NCI-H2081 treated with DMSO at 0.1 percent for 48 hours (cell line): Measurements from ENCODE around the gene EIF4B.
"Not testable (repeated sequence)": the region's sequence is repeated elsewhere in the genome, so short reads cannot be mapped to it uniquely, and the experiment has no call there.

Source experiments
- DNase-seq: peaks from one replicate; lab custom pipeline; 2025; lab: John Stamatoyannopoulos, UW

EIF4B gene

DNA sequence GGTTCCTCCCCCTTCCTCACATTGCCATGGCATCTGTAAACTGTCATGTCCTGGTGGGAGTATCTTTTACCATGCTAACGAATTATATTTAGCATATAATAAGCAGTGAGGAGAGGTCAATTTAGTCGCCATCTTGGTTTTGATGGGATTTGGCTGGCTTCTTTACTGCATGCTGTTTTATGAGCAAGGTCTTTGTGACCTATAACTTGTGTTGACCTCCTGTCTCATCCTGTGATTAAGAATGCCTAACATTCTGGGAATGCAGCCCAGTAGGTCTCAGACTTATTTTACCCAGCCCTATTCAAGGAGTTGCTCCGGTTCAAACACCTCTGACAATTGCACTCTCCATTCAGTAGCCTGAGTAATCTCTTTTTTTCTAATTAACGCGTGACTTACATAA, 2.1 kb upstream of the EIF4B start:
- DNase-seq: no peak

DNA sequence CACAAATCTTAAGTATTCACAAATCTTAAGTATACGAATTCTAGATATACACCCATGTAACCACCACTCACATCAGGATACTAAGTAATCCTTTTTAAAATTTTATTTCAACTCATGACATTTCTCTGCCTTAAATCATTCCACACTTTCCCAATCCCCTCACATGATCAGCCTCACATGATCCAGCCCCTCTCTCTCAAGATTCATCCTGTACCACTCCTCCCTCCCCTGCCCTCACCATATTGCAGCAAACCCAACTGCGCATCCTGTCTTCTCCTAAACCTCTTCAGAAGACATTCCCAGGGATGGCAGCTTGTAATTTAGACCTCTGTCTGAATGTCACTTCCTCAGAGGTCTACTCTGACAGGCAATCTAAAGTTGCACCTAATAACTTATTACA, 1.7 kb upstream of the EIF4B start:
- no peak for DNase-seq

DNA sequence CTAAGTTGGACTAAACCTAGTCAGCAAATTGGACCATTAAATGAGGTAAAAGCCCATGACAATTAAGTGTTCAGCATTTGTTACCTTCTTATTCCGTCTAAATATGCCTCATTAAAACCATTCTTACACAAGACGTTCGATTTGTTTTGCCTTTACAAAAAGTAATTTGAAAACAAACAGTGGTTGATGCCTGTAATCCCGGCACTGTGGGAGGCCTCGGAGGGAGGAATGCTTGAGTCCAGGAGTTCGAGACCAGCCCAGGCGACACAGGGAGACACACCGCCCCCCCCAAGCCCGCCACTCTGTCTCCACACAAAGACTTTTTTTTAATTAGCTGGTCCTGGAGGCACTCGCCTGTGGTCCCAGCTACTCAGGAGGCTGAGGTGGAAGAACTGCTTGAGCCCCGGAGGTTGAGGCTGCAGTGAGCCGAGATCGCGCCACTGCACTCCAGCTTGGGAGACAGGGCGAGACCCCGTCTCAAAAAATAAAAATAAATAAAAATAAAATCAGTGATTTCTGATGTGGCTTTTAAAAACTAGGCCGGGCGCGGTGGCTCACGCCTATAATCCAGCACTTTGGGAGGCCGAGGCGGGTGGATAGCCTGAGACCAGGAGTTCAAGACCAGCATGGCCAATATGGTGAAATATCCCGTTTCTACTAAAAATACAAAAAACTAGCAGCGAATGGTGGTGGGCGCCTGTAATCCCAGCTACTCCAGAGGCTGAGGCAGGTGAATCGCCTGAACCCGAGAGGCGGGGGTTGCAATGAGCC, 856 bp upstream of the EIF4B start:
- no peak for DNase-seq

DNA sequence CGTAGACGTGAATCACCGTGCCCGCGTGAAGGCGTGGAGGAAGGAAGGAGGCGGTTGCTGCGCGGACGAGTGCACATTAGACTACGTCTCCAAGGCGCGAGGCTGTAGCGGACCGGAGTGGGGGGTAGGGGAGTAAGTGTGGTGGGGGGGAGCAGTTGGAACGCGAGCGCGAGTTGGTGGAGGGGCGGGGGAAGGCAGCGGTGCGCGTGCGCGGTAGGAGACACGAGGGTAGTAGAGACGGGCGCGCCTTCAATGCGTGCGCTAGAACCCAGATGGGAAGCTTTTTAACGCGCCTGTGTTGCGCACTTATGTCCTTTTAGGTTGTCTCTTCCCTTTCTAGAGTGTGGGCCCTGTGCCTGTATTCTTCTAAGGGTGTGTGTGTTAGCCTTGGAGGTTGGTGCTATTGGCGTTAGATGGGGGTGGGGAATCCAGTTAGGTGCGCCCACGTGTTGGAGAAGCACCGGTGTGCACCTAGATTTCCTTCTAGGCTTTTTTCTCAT, 604 bp downstream of the EIF4B start:
- peak; percentile 46 for DNase-seq

DNA sequence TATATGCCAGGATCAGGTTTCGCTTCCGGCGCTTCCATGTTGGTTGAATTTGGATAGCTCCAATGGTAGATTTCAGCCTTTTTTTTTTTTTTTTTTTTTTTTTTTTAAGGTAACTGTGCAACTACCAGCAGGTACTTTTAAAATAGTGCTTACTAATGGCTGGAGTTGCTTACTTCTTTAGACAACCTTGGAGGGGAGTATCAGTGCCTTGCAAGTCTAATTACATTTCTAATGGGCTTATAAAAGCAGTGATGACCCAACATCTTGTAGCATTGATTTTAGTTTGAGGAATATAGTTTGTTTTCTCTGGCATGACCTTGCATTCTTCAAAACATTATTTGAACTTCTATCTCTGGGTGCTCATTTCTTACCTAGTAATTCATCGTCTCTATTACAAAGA, 1.1 kb downstream of the EIF4B start:
- DNase-seq: no peak

DNA sequence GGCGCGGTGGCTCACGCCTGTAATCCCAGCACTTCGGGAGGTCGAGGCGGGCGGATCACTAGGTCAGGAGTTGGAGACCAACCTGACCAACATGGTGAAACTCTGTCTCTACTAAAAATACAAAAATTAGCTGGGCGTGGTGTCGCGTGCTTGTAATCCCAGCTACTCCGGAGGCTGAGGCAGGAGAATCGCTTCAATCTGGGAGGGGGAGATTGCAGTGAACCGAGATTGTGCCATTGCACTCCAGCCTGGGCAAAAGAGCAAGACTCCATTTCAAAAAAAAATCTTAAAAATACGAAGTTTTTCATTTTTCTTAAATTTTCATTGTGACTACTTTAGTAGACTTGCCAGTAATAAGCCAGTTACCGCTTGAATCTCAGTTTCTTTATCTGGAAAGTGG, 2.5 kb downstream of the EIF4B start:
- not testable (repeated sequence) for DNase-seq

DNA sequence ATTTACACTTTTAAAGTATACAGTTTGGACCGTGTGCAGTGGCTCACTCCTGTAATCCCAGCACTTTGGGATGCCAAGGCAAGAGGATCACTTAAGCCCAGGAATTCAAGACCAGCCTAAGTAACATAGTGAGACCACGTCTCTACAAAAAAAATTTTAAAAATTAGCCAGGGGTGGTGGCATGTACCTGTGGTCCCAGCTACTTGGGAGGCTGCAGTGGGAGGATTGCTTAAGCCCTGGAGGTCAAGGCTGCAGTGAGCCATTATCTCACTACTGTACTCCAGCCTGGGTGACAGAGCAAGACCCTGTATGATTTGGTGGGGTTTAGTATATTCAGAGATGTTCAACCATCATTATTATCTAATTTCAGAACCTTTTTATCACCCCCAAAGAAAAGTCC, 4.7 kb downstream of the EIF4B start:
- no peak for DNase-seq

DNA sequence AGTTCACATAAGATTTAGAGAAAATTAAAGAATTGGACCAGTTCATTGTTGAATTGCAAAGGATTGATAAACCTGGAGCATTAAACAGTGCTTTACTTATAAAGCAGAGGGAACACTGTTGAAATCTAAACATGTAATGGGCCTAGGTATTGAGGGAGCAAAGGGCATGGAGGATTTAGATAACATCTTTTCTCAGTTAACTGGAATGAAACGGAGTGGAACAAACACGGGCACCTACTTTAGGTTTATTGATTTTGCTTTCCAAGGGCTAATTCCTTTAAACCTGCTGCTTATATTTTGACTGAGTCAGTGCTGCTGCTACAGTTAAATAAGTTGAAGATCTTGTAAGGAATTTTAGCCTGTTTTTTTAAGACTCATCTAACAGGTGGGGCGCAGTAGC, 5.6 kb downstream of the EIF4B start:
- no peak for DNase-seq

DNA sequence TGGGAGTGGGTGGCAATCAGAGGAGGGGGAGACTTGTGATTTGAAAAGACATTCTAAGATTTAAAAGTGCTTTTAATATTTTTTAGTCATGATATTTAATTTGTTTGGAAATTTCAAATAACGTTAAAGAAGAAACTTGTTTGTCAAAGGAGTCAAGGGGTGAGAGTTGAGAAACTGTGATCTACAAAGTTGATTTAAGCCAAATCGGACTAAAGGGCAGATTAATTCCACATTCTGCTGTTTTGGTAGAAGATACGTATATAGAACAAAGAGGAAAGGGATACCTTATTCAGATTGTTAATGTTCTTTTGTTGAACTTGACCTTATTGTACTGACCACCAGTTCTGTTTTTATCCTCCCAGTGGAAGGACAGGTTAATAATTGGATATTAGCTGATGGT, 6.7 kb downstream of the EIF4B start:
- no peak for DNase-seq

DNA sequence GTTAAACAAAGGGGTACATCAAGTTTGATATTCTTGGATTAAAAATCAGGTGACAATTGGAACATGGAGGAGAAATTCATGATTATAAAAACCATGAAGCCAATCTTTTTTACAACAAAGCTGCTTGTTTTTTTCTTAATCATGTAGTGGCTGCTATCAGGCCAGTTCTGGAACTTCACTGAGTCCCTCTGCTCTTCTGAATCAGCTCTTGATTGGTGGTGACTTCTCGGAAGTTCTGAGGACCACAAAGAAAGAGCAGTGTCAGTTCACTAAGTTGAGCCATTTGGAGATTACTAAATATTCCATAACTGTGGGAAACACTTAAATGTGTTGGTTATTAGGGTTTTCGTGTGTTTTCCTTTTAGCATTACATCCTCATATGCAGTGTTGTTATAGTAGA, 8.5 kb downstream of the EIF4B start:
- no peak for DNase-seq

DNA sequence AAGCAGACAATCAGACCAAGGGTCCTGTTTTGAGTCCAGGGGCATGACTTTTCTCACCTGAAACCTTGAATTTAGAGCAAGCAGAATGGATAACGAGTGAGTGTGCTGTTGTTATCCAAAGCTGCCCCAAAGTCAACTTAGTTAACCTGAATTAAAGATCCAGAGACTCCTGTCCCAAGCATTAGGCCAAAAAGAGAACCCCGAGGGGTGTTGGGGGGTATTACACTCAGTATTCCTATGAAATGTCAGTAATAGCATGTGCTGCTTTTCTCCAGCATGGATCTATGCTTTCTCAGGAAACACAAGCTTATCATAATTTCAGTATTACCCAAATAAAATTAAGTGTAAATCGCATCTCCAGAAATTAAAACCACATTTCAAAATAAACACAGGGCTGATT, 19.0 kb downstream of the EIF4B start:
- no peak for DNase-seq

DNA sequence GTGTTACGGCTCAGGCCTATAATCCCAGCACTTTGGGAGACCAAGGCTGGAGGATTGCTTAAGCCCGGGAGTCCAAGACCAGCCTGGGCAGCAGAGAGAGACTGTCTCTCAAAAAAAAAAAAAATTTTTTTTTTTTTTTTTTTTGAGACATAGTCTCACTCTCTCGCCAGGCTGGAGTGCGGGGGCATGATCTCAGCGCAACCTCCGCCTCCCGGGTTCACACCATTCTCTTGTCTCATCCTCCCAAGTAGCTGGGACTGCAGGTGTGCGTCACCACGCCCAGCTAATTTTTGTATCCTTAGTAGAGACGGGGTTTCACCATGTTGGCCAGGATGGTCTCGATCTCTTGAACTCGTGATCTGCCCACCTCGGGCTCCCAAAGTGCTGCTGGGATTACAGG, 20.8 kb downstream of the EIF4B start:
- not testable (repeated sequence) for DNase-seq

DNA sequence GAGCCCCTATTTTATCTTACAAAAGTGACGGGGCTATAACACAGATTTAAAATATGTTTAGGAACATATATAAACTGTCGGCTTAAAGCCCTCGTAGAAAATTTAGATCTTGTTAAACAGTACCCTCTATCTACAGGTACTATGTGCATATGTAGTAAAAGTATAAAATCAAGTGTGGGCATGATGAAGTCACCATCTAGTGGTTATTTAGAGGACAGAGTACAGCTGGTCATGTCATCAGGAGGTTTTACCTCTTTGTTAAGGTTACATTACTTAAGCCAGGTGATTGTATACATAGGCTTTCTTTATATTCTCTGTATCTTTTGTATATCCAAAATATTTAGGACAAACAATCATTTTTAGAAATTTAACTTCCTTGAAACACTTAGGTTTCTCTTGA, 25.4 kb downstream of the EIF4B start:
- DNase-seq: no peak

DNA sequence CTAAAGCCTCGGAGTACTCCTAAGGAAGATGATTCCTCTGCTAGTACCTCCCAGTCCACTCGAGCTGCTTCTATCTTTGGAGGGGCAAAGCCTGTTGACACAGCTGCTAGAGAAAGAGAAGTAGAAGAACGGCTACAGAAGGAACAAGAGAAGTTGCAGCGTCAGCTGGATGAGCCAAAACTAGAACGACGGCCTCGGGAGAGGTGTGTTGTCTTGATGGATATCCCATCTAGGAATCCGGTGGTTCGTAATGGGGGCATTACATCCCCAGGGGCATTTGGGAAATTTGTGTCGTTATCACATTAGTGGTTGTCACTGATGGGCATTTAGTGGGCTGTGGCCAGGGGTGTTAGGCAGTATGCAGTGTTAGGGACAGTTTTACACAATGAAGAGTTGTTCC, 27.6 kb downstream of the EIF4B start:
- DNase-seq: not testable (repeated sequence)

DNA sequence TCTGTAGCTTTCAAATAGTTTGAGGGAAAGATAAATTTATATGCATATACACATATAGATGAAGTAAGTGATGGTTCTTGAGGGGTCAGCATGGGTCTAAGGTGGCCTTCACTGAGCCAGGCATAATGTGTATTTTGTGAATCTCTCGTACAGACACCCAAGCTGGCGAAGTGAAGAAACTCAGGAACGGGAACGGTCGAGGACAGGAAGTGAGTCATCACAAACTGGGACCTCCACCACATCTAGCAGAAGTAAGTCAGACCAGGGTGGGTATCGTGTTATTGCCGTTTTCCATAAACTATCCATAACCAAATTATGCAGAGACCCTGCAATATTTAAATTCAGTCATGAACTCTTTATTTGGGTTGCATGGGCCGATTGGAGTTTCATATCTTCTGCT, 28.2 kb downstream of the EIF4B start:
- no peak for DNase-seq

DNA sequence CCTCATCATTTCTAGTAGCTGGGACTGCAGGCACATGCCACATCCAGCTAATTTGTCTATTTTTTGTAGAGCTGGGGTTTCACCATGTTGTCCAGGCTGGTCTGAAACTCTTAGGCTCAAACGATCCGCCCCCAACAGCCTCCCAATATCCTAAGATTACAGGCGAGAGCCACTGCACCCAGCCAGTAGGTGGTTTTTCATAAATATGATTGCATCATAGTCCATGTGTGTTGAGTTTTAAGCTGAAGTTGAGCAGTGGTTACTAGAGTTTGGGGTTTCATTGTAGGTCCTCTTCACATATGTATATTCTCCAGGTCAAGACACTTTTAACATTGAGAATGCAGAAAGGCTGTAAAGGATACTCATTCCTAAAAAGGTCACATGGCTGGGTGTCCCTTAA, 30.5 kb downstream of the EIF4B start:
- no peak for DNase-seq

DNA sequence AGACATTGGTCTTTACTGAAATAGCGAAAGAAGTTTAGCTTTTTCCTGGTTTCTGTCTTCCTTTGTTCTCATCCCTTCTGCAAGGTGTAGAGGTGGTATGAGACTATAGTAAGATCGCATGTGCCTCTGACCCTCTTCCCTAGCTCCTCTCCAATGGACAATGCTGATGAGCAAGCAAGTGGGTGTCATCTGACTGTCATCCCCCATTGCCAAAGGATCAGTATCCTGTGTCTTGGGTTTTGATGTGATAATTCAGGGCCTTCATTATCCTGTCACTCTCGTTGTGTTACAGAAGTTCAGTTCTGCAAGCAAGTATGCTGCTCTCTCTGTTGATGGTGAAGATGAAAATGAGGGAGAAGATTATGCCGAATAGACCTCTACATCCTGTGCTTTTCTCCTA, 33.6 kb downstream of the EIF4B start:
- DNase-seq: no peak

DNA sequence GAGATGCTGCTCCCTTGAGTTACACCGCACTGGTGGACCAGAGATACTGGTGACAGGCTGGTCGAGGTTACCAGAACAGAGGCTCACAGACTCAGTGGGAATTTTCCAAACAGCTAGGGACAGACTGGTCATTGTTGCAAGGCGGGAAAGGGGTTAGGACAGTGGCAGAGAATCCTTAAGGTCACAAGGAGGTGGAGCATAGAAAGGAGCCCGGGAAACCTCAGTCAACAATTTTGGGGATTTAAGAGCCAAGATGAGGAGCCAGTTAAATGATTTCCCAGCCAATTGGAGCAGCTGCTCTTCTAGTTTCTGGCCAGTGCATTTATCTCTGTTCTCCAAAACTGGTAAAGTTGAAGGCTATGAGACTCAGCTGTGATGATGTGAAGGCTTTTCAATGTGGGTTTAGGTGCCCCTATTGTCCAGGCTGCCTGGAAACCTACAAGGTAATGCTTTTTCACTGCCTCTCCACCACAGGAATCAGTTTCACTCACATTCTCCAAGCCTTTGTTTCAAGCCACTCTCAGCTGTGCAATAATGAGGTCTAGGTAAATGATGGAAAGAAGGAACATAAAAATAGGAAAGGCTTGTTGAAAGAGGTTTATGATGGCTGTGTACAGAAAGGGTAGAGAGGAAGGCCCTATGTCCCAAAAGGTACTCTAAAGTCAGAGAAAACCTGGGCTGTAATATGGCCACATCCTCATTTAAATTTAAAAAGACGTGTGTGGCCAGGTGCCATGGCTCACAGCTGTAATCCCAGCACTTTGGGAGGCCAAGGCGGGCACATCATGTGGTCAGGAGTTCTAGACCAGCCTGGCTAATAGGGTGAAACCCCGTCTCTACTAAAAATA, 36.6 kb downstream of the EIF4B start:
- DNase-seq: no peak

DNA sequence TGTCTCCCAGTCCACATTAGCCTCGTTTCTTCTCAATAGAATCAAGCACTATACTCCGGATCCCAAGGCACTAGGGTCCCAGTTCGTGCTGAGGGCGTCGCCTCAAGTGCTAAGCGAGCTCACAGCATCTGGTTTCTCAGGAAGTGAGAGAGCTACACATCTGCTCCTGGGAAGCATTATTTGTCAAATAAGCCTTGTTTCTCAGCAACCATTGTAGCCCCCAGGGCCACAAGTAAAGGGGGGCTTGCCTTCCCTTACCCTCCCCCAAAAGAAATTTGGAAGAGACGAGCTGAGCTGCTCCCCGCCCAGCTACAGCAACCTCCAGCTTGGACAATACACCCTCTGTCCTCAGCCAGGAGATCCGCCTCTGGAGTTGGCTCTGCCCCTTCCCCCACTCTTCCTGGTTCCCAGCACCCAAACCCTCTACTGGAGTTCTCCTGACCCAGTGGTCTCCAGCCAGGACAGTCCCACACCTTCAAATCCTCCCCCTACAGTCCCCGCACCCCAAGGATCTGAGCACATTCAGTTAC, 37.9 kb downstream of the EIF4B start:
- DNase-seq: no peak

DNA sequence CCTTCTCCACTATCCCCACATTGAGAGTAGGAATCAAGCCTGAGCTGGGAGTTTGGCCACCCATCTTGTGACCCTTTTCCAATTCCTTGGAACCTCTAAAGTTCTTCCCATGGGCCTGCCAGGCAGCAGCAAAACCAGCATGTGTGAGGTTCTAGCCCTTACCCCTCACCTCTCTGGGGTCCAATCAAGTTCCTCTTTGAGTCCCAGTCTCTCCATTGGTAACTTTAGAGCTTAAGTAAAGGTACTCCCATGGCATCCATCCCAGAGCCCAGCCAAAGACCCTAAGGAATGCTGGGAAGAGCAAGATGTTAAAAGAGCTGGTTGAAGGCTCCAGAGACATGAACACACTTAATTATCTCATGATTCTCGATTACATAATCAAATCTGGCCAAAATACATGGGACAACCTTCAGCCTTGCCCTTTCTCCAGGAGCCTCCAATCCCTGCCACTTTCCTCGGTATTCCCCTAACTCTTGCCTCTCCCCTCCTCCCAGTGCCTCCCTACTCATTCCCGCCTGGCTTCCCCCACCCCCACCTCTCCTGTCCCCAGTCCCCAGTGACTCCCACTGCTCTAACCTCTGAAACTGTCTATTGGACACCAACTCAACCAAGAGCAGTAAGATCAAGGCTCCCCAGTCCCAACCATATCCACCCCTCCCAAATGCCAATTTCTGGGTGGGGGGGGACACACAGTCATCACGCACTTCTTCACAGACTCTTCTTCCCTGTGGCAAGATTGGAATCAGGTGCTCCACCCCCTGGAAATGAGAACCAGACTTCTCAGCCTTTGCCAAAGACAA, 38.8 kb downstream of the EIF4B start:
- DNase-seq: no peak

DNA sequence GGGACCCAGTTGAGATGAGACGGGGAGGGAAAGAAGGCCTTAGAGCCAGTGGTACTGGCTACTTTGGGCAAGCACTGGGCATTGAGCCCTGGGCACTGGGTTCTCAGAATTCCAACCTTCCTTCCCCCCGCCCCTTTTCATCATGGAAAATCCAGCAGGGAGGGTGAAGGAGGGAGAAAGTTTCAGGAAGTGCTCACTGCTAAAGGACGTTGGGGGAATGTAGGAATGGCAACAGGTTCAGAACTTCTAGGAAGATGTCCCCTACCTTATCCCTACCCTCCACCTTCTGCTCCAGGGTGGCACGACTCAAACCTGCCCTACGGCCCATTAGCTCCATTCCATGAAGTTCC, 39.4 kb downstream of the EIF4B start:
- no peak for DNase-seq

DNA sequence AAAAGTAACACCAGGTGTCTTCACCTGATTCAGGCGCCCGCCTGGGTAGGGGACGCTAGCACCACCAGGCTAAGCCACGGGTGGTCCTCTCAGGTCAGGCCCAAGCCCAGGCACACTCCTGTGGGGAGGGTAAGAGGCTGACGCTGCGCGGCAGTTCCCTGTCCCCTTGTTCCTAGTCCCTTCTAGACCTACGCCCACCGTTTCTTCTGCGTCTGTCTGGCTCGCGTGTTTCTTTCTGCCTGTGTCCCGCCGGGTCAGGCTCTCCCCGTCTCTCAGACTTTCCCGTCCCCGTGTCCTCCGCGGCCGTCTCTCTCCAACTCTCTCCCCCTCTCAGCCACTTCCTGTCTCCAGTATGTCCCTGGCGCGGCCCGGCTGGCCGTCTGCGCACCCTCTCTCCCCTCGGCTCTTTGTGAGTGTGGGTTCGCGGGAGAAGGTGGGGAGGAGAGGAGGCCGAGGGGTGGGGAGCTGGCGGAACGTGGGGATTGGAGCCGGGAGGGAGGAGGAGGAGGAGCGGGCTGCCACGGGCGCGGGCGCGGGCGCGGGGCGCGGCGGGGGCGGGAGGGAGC, 40.5 kb downstream of the EIF4B start:
- DNase-seq: no peak
